Ovary (tissue), 3 donors: ENCODE measurements around the gene ADAMTS7.
"Not testable (repeated sequence)": the region's sequence is repeated elsewhere in the genome, so short reads cannot be mapped to it uniquely, and the experiment has no call there.

Source experiments
- CTCF ChIP-seq, 3 donors: fragments of 450-650 bp in 2 of 3; fragments of 200-600 bp in 1 of 3; IDR thresholded peaks; one replicate each; pipeline versions ENCODE4 v1.5.1 to v1.8.0; 2016 to 2022; ENCODE audit warnings: antibody characterized with exemption in 3 of 3, mild to moderate bottlenecking in 1 of 3
- EP300 ChIP-seq: sonication (generic); formaldehyde crosslinking; IDR thresholded peaks from one replicate; pipeline ENCODE4 v1.6.1; 2017; ENCODE audit warnings: antibody characterized with exemption
- POLR2A ChIP-seq: fragments of 450-650 bp; IDR thresholded peaks from one replicate; pipeline ENCODE4 v1.6.1; 2017; ENCODE audit warnings: antibody characterized with exemption, mild to moderate bottlenecking, moderate library complexity
- donor health status: DM: no; HTN: no; CAD: no.

DNA sequence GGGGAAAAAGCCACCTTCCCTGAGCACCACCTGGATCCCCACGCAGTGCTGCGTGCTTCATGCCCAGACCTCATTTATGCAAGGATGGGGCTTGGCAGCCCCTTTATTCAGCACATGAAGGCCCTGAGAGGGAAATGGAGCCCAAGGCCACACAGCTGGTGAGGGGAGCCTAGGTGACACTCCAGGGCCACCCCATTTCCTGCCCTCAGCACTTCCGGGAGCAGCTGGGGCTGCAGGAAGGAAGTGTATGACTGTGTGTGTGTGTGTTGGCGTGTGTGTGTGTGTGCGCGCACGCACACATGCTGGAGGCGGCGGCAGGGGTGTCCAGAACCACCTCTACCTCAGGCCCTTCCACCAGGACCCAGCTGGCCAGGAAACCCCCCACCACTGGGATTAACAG is 49.8 kb downstream of the ADAMTS7 start:
- TF ChIP-seq CTCF (IDR thresholded peaks at IDR 0.05); EP300; POLR2A: not testable (repeated sequence)
